Gastrocnemius medialis (tissue), 4 donors: Measurements from ENCODE around the gene BANF2.

Source experiments
- CTCF ChIP-seq, 5 experiments: fragments of 450-650 bp in 3 of 5; fragments of 200-600 bp in 2 of 5; sonication (generic) in 2 of 5; IDR thresholded peaks in 4 of 5; conservative IDR thresholded peaks in 1 of 5; 1 replicate in 4 of 5; 2 replicates in 1 of 5; pipeline ENCODE4 v1.5.1; 2016 to 2019; ENCODE audit warnings: antibody characterized with exemption in 5 of 5, mild to moderate bottlenecking in 3 of 5, moderate library complexity in 3 of 5
- POLR2A ChIP-seq, 2 donors: fragments of 450-650 bp; IDR thresholded peaks; one replicate each; pipeline ENCODE4 v1.6.1; 2017; ENCODE audit warnings: antibody characterized with exemption in 2 of 2, mild to moderate bottlenecking in 2 of 2, moderate library complexity in 2 of 2

- TF ChIP-seq CTCF (IDR thresholded peaks at IDR 0.05 in 4 of 5, conservative IDR thresholded peaks at IDR 0.05 in 1 of 5) (no peak), POLR2A (IDR thresholded peaks at IDR 0.05) (no peak)
Observed at GRCh38 chr20:17651129-17651759, 48.5 kb upstream of the BANF2 start.
